K562 (cell line): ENCODE data around the gene CCDC18. TPM values are rescaled to one million over a fixed set of nuclear protein-coding genes. Genes with fewer than 3 reads are reported as not detected.

Experiments used
- ARID1B ChIP-seq: fragments of 450-650 bp; IDR thresholded peaks from 2 replicates; pipeline ENCODE4 v1.6.1; 2016; ENCODE audit warnings: antibody characterized with exemption, mild to moderate bottlenecking, inconsistent platforms
- BRF1 ChIP-seq: IDR thresholded peaks from 3 replicates; pipeline ENCODE4 v1.6.1; 2011; ENCODE audit warnings: borderline replicate concordance, mild to moderate bottlenecking; ENCODE audit not compliant: insufficient read length; ENCODE audit errors: extremely low read depth
- ETS1 ChIP-seq: conservative IDR thresholded peaks from 2 replicates; pipeline ENCODE4 v1.6.1; 2011; ENCODE audit warnings: low read depth, mild to moderate bottlenecking, low read length; ENCODE audit not compliant: control insufficient read depth
- IFI16 ChIP-seq: fragments of 250-450 bp; sonication (Bioruptor Pico); IDR thresholded peaks from 2 replicates; pipeline ENCODE4 v2.1.2; 2022; ENCODE audit warnings: mild to moderate bottlenecking, inconsistent platforms
- ILK ChIP-seq: fragments of 450-650 bp; IDR thresholded peaks from 2 replicates; pipeline ENCODE4 v1.6.1; 2016; ENCODE audit warnings: missing genetic modification characterization, low read depth, mild to moderate bottlenecking, missing compliant biosample characterization, moderate library complexity, borderline replicate concordance
- JUNB ChIP-seq: fragments of 450-650 bp; formaldehyde crosslinking; conservative IDR thresholded peaks from 2 replicates; pipeline ENCODE4 v1.4.0; 2020; ENCODE audit warnings: mild to moderate bottlenecking
- MYBL2 ChIP-seq, 2 experiments: fragments of 450-650 bp in 1 of 2; sonication (generic) in 1 of 2; formaldehyde crosslinking in 1 of 2; IDR thresholded peaks; 2 replicates each; pipeline versions ENCODE4 v1.6.1 to v1.8.1; 2017 to 2022; ENCODE audit warnings: borderline replicate concordance in 1 of 2, inconsistent platforms in 1 of 2, low read depth in 1 of 2, mild to moderate bottlenecking in 1 of 2, missing genetic modification reagents in 1 of 2, moderate library complexity in 1 of 2
- NFIC ChIP-seq: fragments of 450-650 bp; IDR thresholded peaks from 2 replicates; pipeline ENCODE4 v1.6.1; 2017; ENCODE audit warnings: mild to moderate bottlenecking, inconsistent platforms
- SETDB1 ChIP-seq: IDR thresholded peaks from one replicate; pipeline ENCODE4 v1.6.1; 2012; ENCODE audit warnings: low read length, control low read depth, inconsistent platforms
- TBL1XR1 ChIP-seq, 2 experiments: IDR thresholded peaks; 2 replicates each; pipeline ENCODE4 v1.6.1; 2012; ENCODE audit warnings: improper control_type of control experiment in 2 of 2, low read length in 2 of 2, mild to moderate bottlenecking in 1 of 2
- TRIM28 ChIP-seq: fragments of 450-650 bp; IDR thresholded peaks from 2 replicates; pipeline ENCODE4 v1.6.1; 2017
- ZNF592 ChIP-seq: fragments of 450-650 bp; IDR thresholded peaks from 2 replicates; pipeline ENCODE4 v1.6.1; 2017; ENCODE audit warnings: antibody characterized with exemption, mild to moderate bottlenecking
- ZNF644 ChIP-seq: fragments of 200-800 bp; sonication (Bioruptor generic); IDR thresholded peaks from 2 replicates; pipeline ENCODE4 v1.6.1; 2016; ENCODE audit warnings: low read depth, missing genetic modification characterization, missing compliant biosample characterization
- polyA plus RNA-seq, 8 experiments: library from polyadenylated mRNA; depleted of rRNA in 4 of 8; stranded (reverse) in 5 of 8; unstranded in 3 of 8; fragments of >200 nt; fragmentation: Nextera tagmentation in 2 of 8; fragmentation: Illumina TruSeq in 1 of 8; extraction: Ambion mirVana in 2 of 8; extraction: Trizol in 1 of 8; gene quantifications; 2 replicates each; pipeline versions ENCODE4 v1.2.1 to v1.2.3, GENCODE V29; 2011 to 2014; ENCODE audit warnings: inconsistent platforms in 1 of 8, missing spikeins in 1 of 8
- total RNA-seq, 7 experiments: library from RNA; depleted of rRNA in 6 of 7; stranded (reverse); fragments of >200 nt in 6 of 7; fragmentation: Illumina TruSeq in 2 of 7; extraction: Trizol in 2 of 7; gene quantifications; 2 replicates each; pipeline versions ENCODE4 v1.2.1 to v1.2.3, GENCODE V29; 2011 to 2021; ENCODE audit warnings: low replicate concordance in 1 of 7

Gene CCDC18
- total and polyA plus RNA-seq, 9 of the 15 experiments (the other 6 are each of a cell fraction or from before 2014, with no cell fraction given), result 19.5 to 34.2 (median 24.3) TPM

- no peak for TF ChIP-seq MYBL2 (IDR thresholded peaks at IDR 0.05; ENCODE audit: low read depth)
- TF ChIP-seq MYBL2 (CRISPR knock-in tag; IDR thresholded peaks at IDR 0.05; ENCODE audit: borderline replicate concordance), result no peak
- no peak for TF ChIP-seq ILK (tag)
- TF ChIP-seq ARID1B, result no peak
- no peak for TF ChIP-seq ETS1
- TF ChIP-seq NFIC, result no peak
- TF ChIP-seq ZNF592, result no peak
- no peak for TF ChIP-seq SETDB1
- no peak for TF ChIP-seq TBL1XR1 (IDR thresholded peaks at IDR 0.05; ENCODE audit: low read length in 2 of 2)
- TF ChIP-seq IFI16, result no peak
- no peak for TF ChIP-seq BRF1
- TF ChIP-seq TRIM28, result no peak
- TF ChIP-seq ZNF644 (tag), result no peak
- no peak for TF ChIP-seq JUNB (CRISPR knock-in tag)
These were observed 38.4 kb upstream of the CCDC18 start (continued) for GRCh38 chr1:93142161-93142560.
